NCI-H1436 treated with DMSO at 0.1 percent for 48 hours (cell line): ENCODE results near the gene EPB41L1.

Source experiments
- DNase-seq: peaks from one replicate; lab custom pipeline; 2025; lab: John Stamatoyannopoulos, UW

EPB41L1 gene

DNA sequence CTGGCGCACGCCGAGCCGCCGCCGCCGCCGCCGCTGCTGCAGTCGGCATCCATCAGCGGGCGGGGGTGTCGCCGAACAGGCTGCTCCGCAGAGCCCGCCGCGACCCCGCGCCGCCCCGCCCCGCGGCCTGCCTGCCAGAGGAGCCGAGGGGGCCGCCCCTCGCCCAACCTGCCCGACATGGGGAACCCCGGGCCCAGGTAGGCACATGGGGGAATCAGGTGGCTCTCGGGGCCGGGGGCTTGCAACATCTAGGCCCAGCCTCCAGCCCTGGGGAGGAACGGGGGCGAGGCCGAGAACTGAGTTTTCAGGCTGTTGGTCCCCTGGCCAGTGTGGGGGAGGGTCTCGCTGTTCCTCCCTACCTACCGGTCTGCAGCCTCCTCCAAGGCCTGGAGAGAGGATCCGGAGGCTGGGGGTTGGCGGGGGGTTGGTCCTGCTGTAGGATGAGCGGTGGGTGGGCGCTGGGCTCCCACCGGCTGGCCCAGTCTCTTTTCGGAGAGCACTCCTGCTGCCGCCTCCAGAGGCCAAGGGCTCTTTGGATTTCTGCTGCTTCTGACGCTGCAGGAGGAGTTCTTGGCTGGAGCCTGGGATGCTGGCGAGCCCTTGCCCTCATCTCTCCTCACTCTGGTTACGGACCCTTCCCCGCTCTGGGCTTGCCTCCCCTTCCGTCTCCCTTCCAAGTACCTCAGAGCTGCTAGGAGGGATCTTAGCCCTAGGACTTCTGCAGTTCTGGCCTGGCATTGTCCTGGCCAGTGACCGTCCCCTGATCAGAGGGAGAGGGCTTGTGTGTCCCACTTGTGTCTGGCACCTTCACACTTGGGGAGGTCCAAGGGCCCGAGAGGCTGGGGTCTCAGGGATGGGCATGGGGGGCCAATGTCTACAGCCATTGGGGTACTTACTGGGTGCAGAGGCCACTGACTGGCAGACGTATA, at the start of gene EPB41L1:
EPB41L1 (plus strand) TSS at position 41 of the 929 bp plus-strand sequence. CDS start 19,038 bp downstream, outside the sequence.
- no peak for DNase-seq

DNA sequence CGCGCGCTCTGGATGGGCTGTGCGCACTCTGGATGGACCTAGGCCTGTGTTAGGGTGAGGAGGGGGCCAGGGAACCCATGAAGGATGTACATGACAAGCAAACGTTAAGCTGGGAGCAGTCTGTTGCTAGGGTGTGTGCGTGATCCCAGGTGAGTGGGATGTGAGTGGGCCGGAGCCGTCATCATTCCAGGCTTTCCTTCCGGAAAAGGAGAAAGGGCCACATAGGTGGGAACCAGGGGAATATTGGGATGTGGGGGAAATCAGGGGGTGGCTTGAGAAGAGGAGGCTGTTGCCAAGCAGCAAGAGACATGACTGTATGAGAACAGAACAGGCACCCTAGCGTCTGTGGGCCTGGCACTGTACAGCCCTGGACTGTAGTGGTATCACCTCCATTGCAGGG, 49.7 kb upstream of the EPB41L1 start:
- no peak for DNase-seq

DNA sequence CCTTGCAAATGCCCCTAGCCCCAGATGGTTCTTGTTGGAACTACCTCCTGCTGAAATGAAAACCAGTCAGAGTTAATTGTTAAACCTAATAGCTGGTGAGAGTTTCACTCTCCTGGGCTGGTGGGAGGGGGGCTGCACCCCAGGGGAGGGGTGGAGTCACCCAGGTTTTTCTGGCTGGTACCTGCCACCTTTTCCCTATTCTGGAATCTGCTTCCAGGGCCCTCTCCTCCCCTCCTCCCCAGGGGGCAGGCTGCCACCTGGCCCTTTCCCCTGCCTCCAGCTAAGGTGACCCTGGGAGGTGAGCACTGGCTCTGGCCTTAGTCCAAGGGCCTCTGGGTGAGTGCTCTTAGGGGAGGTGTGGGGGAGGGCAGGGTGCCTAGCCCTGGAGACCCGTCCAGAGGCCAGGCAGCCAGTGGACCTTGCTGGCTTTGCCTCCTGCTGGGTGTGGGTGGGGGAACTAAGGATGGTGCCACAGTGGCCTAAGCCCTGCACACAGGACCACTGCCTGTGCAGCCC, 48.8 kb upstream of the EPB41L1 start:
- DNase-seq: no peak

DNA sequence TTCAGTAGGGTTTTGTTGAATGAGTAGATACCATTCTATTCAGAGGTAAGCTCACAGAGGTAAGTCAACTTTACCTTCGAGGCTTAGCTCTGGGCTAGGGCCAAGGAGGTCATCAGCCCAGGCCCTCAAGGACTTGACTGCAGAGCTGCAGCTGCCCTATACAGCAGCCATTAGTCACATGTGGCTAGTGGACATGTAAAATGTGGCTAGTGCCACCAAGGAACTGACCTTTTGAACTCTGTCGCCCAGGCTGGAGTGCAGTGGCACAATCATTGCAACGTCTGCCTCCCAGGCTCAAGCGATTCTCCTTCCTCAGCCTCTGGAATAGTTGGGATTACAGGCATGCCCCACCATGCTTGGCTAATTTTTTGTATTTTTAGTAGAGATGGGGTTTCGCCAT, 47.9 kb upstream of the EPB41L1 start:
- DNase-seq: no peak

- DNase-seq: no peak
These were observed 46.7 kb upstream of the EPB41L1 start for GRCh38 chr20:36107881-36108280.

DNA sequence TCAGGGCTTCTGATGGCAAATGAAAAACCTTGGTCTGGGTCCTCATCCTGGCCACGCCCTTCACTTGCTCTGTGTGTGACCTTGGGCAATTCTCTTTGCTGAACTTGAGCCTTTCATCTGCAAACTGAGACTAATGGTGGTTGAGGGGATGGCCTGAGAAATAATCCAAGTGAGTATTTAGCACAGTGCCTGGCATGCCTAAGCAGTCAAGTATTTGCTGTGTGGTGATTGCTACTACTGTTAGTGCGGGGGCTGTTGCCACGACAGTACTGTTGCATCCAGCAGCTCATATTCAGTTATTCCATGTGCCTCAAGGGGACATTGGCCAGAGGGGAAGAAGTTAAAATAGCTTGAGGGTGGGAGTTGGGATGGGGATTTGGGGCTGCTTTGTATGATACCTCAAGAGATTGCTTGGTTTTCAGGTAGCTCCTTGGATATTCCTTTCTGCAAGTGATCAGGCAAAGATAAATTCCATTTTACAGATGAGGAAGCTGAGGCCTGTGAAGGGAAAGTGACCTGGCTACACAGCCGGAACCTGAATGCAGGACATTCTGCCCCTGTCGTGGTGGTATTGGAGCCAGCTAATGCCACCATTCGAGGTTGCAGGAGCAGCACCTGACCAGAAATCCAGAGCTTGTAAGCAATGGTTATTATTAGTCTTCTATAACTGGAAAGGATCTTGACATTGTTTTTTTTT, 45.1 kb upstream of the EPB41L1 start:
- no peak for DNase-seq

DNA sequence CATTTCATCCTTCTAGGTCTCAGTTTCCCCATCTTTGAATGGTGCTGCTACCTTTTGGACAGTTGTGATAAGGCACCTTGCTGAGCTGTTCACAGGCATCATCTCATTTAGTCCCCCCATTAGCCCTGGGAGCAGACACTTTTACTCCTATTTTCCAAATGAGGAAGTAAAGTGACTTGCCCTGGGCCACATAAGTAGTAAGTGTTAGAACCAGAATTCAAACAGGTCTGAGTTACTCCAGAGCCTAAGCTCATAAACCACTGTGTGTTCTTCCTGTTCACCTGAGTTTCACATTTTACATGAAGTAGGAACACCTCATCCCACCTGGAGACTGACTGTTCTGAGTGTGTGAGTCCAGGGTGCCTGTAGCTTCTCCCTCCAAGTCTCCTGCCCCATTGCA, 43.5 kb upstream of the EPB41L1 start:
- DNase-seq: no peak

- DNase-seq: no peak
These were observed 42.4 kb upstream of the EPB41L1 start for GRCh38 chr20:36112112-36112511.

DNA sequence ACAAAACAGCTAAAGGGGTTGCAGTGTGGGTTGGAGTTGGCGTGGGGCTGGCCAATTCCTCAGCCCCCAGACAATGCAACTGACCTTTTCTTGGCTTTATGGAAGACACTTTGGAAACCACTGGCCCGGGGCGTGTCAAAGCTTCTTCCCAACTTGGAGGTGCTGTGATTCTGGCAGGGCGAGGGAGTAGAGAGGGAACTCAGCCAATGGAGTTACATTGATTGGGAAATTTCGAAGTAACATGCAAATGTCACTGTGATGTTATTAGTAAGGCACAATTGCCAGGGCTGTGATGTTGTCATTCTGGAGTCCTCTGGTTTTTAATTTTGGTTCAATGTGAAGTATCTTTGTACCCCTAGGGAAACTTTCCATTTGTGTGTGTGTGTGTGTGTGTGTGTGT, 41.5 kb upstream of the EPB41L1 start:
- DNase-seq: no peak

DNA sequence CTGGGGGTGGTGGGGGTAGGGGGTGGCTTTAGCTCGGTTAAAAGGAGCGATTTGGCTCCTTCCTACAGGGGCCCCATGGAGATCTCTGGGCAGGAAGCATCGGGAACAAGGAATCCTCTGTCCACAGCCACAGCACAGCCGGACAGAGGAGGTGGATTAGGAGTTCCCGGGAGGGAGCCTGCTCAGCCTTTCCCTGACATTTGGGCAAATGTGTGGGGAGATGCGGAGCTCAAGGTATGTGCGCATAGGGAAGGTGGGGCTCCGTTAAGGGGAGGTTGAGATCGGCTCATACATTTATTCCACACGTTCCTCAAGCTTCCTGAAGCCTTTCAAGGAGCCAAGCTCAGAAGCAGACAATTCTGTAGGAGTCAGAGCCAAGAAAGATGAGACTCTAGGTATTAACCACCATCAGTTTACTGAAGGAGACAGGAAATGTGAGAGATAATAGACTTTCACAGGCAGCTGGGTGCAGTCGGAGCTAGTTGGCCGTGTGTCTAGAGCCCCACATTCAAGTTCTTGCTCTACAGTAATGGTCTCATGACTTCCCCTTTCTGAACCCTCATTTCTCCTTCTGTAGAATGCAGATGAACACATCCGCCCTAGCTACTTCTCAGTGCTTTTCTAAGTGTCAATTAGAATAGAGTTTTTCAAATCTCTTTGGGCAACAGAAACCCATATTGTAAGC, 40.8 kb upstream of the EPB41L1 start:
- no peak for DNase-seq

DNA sequence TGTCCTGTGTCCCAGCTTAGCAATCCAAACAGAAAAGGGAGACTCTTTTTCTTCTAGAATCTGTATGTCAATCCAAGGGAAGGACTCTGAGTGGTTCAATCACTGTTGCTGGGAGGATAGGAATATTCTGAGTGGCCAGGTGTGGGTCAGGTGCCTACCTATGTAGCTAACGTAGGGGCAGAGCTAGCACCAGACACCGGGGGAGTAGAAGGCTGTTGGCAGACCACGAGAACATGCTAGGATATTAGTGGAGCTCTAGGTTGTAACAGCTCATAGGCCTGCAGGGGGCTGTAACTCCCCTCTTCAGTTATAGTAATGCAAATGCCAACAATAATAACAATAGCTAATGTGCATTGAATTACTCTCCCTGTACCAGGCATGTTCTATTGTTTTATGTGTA, 39.8 kb upstream of the EPB41L1 start:
- no peak for DNase-seq

DNA sequence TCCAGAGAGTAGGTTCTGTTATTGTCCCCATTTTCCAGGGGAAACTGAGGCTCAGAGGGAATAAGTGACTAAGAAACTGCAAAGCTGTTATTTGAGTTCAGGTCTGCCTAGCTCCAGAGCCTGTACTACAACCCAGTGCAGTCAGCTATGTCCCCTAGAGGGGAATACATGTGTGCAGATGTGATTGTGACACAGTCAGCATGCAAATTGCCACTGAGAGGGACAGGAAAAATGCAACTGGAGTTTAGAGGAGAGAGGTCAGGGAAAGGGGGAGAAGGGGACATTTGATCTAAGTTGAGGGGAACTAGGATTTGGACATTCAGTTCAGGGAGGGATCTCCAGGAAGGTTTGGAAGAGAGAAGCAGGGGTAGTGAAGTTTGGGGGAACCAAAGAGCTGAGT, 38.6 kb upstream of the EPB41L1 start:
- DNase-seq: no peak

- no peak for DNase-seq
These were observed 37.6 kb upstream of the EPB41L1 start for GRCh38 chr20:36116807-36117441.

DNA sequence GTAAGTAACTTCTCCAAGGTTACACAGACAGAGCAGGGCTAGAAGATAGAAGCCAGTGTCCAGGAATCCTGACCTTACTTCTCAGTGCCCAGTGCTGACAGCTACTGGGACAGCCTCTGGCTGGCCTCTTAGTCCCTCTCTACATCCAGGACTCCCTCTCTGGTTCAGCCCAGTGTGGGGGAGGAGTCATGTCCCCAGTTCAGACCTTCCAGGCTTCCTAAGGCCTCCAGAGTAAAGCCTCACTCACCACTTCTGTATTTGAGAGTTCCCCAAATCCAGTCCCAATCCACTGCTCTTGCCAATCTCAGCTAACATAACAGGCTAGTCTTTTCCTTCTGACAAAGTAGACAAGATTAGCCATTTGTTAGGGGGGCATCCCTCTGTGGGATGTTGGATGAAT, 36.9 kb upstream of the EPB41L1 start:
- DNase-seq: no peak

DNA sequence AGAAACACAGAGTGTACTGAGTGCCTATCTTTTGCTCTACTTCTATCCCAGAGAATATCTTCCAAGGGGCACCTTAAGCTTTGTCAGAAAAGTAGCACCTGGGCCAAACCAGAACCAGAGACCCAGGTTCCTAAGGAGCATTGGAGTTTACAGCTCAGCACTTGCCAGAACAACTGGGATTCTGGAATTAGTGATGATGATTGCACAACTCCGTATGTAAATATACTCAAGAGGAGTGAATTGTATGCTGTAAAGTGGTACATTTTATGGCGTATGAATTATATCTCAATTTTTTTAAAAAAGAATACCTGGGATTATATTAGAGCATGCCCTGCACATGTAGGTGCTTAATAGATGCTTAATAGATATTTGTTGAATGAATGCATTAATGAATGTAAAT, 36.2 kb upstream of the EPB41L1 start:
- DNase-seq: no peak

- DNase-seq: no peak
These were observed 35.0 kb upstream of the EPB41L1 start for GRCh38 chr20:36119537-36119936.

DNA sequence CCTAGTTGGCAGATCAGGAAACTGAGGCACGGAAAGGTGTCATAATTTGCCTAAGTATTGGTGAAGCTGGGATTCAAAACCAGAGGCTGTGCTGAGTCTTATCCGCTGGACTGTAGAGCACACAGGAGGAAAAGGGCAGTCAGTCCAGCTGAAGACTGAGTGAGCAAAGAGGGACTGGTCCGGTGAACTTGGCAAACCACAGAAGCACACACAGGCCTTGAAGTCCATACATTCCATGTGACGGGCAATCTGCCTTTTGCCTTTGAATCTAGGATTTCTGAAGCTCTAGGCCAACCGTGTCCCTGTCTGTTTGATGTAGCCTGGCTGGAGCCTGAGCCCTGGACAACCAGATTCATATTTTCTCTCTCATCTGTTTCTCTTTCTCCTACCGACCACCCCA, 34.3 kb upstream of the EPB41L1 start:
- no peak for DNase-seq

DNA sequence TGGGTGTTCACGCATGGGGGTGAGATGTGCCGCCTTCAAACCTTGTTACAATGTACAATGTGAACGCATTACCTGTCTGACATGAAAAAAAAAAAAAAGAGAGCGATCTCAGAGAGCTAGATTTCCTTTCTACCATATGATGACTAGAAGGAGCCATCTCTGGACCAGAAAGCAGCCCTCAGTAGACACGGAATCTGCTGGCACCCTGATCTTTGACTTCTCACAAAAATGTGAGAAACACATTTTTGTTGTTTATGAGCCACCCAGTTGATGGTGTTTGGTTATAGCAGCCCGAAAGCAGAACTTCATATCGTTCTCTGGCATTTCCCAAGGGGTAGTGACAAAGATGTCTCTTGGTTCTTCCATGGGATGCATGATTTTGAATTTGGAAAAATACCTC, 33.5 kb upstream of the EPB41L1 start:
- DNase-seq: no peak

- DNase-seq: no peak
These were observed 32.3 kb upstream of the EPB41L1 start for GRCh38 chr20:36121981-36122930.

GRCh38 chr20:36122931-36123288, 31.6 kb upstream of the EPB41L1 start:
- DNase-seq: no peak

DNA sequence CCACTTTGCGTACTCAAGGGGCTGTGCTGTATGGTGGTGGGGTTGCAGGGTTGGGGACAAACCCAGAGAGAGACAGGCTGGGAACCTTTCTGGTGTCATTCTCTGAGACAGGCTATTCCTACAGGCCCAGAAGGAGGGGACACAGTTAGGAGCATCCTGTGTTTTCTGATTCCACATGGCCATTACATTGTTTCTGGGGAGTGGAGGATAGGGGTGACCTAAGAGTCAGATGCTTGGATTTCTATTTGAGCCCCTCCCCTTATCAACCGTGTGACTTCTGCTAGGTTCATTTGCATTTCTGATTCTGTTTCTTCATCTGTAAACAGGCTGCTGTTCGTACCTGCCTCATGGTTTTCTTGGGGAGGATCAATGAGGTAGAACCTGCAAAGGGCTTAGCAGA, 29.4 kb upstream of the EPB41L1 start:
- DNase-seq: no peak
